IPS-NIHi11 (cell line): ENCODE measurements around the gene DKC1.
"Not testable (repeated sequence)": the region's sequence is repeated elsewhere in the genome, so short reads cannot be mapped to it uniquely, and the experiment has no call there.

Experiments used
- DNase-seq: peaks from one replicate; pipeline ENCODE4 v3.0.0; 2012; ENCODE audit warnings: mixed read lengths, low spot score

DKC1 gene

GRCh38 chrX:154818916-154819770, 56.5 kb downstream of the DKC1 start:
- DNase-seq = no peak

GRCh38 chrX:154819771-154820341, 57.2 kb downstream of the DKC1 start:
- no peak for DNase-seq

GRCh38 chrX:154821523-154821922, 58.9 kb downstream of the DKC1 start:
- DNase-seq = no peak

- no peak for DNase-seq
Observed at GRCh38 chrX:154822029-154822428, 59.4 kb downstream of the DKC1 start.

- no peak for DNase-seq
Observed at GRCh38 chrX:154824638-154825037, 62.0 kb downstream of the DKC1 start.

GRCh38 chrX:154825586-154825985, 62.9 kb downstream of the DKC1 start:
- DNase-seq = not testable (repeated sequence)
